ENCODE results near the gene SMIM17.
A peak's percentile ranks its signal among the peaks of the same experiment; 100 is the strongest.

SMIM17 gene

DNA sequence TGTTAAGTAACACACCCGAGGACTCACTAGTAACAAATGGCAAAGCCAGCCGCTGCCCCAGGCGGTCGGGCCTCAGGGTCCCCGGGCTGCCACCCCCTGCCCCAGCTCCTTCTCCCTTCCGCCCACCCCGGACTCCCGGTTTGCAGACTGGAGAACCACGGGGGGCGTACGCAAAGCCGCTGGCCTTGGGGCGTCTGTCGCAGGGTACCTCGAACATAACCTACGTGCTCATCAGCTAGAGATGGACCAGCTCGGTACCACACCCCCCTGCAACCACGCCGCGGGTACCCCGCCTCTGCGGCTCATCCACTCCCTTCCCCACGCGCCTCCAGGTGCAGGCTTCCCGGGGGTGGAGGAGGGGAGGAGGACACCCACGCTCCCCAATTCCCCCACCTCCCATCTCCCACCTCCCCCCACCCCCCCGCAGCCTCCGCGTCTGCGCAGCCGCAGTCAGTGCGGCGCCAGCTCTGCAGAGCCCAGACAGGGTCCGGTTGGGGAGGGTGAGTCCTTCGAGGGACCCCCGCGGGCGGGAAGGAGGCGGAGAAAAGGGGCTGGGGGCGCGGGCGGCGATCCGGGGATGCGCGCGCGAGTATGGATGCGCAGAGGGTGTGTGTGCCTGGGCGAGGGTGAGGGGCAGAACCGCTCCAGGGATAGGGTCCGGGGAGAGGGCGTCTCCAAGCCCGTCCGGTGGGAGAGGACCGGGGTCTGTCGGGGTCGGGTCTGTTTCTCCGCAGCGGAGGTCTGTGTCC, at the start of gene SMIM17:
SMIM17 (plus strand) TSS at position 449 of the 749 bp plus-strand sequence. CDS start 2,509 bp downstream, outside the sequence.
- DNase-seq: no peak

DNA sequence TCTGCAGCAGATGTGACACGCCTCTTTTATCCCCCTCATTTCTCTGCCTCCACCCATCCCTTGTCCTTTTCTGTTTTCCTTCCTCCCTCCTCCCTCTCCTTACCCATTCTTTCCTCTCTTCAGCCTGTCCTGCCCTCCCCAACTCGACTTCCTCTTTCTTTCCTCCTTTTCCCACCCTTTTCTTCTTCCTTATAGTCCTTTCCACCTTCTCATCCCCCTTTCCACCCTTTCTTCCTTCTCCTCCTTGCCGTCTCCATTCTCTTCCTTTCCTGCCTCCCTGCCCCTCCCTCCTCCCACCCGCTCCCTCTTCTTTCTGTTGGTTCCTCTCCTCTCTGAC, 48.5 kb upstream of the SMIM17 start:
- DNase-seq: no peak

DNA sequence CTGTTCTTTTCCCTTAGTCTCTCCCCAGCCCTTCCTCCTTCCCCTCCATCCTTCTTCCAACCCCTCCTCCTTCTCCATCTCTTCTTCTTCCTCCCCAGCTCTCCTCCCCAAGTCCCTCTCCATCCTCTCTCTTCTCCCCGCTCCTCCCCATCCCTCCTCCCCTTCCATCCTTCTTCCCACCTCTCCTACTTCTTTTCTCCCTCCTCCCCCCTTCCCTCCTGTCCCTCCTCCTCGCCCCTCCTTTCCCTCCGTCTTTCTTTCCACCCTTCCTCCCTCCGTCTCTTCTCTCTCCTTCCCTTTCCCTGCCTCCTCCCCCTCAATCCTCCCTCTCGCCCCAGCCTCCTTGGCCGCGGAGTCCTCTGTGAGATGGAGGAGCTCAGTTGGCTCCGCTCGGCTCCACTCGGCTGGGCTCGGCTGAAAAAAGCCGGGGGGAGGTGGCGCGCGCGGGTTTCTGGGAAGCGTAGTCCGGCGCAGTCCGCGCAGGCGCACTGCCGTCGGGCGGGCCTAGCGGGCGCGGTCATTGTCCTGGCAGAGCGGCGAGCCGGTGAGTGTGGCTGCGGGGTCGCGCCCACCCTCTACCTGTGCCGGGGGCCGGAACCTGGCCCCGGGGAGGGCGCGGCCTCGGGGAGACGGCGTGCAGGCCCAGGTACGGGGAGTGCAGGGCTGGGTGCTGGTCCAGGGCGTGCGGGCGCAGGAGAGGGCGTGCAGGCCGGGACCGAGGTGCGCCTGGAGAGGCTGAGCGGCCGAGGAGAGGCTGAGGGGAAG, 48.0 kb upstream of the SMIM17 start, which contains the start of gene ZNF71:
ZNF71 (plus strand) TSS at position 520 of the 765 bp plus-strand sequence. CDS start 6,257 bp downstream, outside the sequence.
- DNase-seq: peak; percentile 68

DNA sequence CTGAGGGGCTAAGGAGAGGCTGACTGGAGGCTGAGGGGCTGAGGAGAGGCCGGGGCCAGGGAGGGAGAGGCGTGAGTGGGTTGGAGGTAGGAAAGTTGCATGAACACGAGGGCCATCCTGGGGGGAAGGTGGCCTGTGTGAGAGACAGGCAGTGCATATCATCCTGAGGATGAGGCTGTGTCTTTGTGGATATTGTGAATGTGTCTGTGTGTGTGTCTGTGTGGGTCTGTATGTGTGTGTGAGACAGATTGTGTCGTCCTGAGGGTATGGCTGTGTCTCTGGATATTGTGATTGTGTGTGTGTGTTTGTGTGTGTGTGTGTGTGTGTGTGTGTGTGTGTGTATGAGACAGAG, 47.4 kb upstream of the SMIM17 start:
- DNase-seq: no peak

DNA sequence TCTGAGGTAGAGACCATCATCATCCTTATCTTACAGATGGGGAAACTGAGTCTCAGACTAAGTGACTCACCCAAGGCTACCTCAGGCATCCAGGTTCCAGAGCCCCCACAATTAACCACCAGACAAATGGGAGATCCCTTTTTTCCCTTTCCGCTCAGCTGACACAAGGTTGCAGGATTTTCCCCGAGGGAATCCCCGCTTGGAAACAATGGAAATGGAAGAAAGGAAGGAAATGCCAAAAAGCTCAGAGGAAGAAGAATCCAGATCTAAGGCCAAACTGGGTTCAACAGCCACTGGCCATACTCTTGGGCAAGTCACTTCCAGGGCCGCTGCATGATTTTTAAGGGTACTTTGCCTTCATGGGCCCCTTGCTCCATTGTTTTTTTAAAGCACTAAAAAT, 46.3 kb upstream of the SMIM17 start:
- DNase-seq: no peak

DNA sequence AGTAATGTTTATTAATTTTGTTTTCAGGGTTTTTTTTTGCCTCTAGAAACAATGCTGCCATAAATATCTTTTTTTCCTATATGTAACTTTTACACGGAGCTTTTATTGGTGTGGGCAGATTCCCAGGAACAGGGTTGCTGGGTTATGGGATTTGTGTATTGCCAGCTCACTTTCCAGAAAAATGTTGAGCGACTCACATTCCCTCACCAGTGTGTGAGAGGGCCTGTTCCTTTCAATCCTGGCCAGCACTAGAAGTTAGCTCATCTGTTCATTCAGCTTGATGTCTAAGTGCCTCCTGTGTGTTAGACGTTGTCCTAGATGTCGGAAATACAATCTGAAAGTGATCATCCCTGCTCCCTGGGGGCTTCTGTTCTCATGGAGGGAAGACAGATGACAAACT, 45.3 kb upstream of the SMIM17 start:
- no peak for DNase-seq

DNA sequence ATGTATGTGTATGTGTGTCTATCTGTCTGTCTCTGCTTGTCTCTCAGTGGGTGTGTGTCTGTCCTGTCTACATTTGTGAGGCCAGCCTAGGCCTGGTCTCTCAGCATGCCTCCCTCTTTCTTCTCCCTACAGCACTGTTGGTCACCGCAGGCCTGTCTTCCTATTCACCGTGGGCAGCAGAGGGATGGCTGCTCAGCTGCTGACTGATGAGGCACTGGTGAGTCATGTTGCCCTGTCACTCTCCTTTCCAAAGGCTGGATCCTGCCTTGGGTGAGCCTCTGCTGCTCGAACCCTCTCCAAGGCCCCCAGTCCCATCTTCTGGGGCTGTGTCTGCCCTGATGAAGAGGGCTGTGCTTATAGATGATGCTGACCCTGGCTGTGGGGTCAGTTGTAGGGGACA, 41.6 kb upstream of the SMIM17 start:
- no peak for DNase-seq

DNA sequence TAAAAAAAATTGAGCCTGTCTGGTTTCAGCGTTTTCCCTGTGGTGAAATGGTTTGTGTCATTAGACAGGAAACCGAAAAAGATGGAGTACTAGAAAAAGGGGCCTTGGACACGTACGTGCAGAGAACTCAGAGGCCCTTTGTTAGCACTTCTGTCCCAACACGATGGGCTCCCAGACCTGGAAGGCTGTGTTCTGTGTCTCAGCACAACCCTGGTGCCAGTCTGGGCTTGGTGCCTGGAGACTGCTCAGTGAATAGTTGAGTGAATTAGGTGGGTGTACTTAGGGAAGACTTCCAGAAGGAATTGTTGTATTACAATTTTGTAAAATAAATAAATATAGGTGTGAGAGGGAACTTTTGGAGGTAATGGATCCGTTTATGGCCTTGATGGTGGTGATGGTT, 39.1 kb upstream of the SMIM17 start:
- DNase-seq: no peak

DNA sequence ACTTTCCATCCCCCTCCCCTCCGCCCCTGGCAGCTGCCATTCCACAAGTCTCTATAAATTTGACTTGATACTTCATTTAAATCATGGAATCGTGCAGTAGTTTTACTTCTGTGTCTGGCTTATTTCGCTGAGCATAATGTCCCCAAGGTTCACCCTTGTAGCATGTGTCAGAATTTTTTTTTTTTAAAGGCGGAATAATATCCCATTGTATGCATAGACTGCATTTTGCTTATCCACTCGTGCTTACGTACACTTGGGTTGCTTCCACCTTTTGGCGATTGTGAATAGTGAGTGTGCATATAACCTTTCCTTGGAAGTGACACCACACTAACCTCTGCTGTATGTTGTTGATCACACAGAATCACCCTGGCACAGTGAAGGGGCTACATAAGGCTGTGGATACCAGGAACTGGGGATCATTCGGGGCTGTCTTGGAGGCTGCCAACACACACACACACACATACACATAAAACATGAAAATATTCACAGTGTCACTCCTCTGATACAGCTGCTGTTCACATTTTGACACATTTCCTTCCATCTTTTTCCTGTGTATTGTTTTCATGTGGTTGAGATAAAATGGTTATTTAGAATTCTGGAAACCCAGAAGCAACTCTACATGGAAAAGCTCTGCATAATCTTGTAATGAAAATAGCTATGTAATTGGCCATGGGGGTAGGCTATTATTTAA, 34.5 kb upstream of the SMIM17 start:
- no peak for DNase-seq

DNA sequence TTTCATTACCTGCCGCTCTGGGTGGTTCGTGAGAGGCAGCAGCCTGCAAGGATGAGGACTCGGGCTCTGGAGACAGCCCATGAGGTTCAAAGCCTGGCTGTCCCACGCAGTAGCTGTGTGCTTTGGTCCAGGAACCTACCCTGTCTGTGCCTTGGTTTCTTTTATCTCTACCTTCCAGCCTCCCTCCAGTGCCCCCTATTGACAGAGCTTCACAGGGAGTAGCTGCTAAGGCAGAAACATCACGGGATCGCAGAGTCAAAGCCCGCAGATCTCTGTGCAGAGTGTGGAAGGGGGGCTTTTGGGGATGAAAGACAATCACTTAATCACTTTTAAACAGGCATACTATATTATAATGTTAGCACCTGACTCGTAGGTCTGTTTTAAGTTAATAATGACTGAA, 31.7 kb upstream of the SMIM17 start:
- no peak for DNase-seq

DNA sequence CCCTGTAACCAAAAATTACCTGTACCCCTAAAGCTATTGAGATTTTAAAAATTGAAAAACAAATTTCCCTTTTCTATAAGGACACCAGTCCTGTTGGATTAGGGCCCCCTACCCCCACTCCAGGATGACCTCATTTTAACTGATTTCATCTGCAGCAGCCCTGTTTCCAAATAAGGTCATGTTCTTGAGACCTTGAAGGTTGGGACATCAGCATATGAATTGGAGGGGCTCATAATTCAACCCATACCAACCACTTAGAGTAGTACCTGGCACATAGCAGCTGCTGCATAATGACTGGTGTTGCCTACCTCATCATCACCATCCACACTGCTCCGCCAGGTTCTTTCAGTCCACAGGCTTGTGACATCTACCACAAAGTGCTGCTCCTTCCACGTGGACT, 30.2 kb upstream of the SMIM17 start:
- no peak for DNase-seq

DNA sequence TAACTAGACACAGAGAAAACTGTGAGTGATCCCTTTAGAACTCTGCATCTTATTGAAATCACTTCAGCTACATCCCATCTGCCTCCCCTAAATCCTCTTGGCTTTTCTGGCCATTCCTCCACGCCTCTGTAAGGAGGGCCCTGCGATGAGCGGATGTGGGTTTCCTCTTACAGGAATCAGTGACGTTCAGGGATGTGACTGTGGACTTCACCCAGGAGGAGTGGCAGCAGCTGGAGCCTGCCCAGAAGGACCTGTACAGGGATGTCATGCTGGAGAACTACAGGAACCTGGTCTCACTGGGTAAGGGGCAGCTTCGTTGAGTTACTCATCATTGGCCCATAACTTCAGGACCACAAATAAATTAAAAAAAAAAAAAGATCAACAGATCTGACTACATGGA, 29.3 kb upstream of the SMIM17 start:
- DNase-seq: no peak

DNA sequence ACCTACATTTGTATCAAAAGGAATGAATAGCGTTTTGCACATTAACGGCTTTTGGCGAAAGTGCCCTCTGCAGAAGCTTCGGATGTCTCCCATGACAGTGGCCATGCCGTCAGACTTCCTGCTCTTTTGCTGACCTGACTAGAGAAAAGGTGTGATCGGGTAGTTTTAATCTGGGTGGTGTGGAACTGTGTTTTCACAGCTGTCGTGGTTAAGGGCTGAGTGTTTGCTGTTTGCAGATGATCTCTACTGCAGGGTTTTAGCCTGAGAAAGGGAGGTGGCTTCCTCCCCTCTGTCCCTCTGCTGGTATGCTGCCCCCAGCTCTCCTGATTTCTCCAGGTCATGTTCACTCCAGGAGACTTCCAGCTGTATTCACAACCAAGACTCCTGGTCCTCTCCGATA, 25.4 kb upstream of the SMIM17 start:
- no peak for DNase-seq

DNA sequence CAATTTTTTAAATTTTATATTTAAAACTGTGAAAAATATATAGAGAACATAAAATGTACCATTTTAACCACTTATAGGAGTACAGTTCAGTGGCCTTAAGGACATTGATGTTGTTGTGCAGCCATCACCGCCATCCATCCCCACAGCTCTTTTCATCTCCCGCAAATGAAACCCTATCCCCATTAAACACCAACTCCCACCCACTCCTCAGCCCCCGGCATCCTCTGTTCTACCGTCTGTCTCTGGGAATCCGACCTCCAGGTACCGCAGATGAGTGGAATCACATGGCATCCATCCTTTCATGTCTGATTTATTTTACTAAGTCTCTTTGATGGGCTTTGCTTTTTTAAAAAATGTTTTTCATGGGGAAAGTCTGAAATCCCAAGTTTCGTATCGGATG, 23.8 kb upstream of the SMIM17 start:
- DNase-seq: no peak

DNA sequence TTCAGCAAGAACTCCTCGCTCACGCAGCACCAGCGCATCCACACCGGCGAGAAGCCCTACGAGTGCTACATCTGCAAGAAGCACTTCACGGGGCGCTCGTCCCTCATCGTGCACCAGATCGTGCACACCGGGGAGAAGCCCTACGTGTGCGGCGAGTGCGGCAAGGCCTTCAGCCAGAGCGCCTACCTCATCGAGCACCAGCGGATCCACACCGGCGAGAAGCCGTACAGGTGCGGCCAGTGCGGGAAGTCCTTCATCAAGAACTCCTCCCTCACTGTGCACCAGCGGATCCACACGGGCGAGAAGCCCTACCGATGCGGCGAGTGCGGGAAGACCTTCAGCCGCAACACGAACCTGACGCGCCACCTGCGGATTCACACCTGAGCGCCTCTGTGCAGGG, 20.6 kb upstream of the SMIM17 start:
- DNase-seq: no peak

DNA sequence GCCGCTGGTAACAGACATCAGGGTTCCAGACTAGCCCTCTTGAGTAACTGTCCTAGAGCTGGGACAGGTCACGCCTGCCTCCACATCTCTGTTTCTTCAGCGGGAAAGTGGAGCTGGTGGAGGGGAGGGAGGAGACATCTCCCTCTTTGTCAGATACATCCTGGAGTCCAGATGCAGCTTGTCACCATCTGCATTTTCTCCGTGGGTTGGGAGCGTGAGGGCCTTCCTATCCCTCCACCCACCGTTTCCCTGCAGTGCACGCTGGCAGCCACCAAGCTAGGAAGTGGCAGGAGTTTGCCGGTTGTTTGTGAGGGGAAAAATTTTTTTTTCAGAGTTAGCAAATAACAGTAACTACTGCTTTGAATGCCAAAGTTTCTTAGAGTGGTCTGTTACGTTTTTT, 20.0 kb upstream of the SMIM17 start:
- no peak for DNase-seq

DNA sequence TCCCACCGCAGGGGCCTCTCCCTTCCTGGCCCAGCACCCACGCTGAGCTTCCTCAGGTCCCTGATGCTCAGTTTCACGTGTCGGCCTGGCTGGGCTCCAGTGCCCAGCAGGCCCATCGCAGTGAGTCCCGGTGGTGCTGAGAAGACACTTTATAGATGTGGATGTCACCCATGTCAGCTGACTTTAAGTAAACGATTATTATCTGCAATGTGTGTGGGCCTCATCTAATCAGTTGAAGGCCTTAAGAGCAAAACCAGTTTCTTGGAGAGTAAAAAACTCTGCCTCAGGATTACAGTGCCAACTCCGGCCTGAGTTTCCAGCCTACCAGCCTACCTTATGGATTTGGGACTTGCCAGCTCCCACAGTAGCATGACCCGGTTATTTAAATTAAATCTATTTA, 17.3 kb upstream of the SMIM17 start:
- no peak for DNase-seq

DNA sequence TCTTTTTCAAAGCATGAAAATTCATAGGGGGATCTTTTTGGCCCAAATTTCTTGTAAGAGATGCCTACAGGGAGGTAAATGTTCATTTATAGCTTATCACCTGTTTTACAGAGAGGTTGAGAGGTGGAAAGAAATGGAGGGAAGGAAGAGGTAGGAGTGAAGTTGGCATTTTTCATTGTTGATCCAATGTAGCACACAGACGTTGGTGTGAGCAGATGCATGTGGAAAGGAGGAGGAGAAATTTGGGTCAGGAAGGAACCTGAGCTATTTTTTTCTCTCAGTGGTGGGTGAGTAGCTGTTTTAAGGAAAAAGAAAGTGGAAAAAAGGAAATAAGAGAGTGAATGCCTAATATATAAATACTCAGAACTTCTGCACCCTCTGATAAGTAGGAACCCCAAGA, 9.9 kb upstream of the SMIM17 start:
- DNase-seq: no peak

DNA sequence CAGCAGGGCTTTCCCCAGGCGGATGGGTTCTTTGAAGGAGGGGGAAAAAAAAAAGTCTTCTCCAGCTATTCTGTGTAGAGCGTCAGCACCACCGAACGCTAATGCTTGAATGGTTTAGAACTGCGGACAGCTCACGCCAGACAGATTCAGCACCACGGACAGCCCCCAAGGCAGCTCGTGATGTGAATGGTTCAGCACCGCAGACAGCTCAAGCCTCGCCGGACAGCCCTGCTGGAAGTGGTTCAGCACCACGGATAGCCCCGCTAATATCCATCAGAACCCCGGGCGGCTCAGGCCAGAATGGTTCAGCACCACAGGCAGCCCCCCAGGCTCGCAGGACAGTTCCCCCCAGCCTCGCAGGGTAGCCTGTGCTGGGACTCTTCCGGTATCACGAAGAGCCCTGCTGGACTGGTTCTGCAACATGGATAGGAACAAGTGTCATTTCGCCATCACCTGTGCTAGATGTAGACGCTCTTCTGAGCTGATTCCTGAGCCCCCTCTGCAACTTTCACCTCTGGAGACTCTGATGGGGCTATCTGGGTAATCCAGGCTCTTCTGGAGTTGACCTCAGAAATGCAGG, 4.9 kb upstream of the SMIM17 start:
- DNase-seq: peak; percentile 73

DNA sequence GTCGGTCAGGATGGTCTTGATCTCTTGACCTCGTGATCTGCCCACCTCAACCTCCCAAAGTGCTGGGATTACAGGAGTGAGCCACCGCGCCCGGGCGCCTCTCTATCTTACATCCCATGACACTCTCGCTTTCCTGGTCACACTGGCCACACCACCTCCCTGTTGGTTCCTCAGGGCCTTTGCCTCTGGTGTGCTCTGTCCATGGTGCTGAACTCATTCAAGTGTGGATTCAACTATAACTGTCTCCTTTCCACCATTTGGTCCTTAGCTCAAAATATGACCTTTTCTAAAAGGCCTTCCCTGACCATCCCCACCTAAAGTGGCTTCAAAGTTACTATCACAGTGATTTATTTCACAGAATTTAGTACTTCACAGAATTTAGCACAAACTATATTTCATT, 3.7 kb upstream of the SMIM17 start:
- DNase-seq: no peak

DNA sequence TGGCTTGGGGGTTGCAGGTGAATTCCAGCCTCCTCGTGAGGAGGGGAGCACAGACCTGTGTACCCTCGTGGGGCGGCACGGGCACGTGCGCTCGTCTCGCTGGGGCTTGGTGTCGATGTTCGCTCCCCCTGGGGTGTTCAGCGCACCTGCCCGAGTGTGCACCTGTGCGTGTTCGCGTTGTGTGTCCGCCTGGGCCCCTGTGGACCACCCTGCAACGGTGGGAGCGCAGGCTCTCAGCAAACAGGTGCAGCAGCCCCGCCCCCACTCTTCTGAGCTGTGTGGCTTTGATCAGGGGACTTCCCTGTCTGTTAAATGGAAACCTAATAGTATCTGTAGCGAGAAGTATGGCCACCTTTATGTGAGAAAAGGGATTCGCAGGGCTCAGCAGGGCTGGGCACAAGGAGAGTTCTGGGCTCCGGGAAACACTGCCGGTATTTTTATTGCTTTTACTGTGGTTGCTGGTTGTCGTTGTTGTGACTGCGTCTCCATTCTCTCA, 549 bp downstream of the SMIM17 start:
- DNase-seq: no peak

DNA sequence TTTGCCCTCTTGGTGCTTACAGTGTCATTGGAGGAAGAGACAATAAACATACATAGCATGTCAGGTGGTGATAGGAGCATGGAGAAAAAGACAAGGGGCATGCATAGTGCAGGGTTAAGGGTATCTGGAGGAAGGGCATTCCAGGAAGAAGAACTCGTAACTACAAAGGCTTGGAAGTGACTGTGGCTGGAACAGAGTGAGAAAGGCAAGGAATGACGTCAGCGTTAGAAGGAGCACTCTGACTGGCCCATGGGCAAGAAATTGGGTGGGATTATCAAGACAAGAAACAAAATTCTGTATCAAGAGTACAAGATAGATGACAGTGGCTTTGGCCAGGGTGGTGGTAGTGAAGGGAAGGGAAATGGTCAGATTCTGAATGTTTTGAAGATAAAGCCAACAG, 11.2 kb downstream of the SMIM17 start:
- no peak for DNase-seq

DNA sequence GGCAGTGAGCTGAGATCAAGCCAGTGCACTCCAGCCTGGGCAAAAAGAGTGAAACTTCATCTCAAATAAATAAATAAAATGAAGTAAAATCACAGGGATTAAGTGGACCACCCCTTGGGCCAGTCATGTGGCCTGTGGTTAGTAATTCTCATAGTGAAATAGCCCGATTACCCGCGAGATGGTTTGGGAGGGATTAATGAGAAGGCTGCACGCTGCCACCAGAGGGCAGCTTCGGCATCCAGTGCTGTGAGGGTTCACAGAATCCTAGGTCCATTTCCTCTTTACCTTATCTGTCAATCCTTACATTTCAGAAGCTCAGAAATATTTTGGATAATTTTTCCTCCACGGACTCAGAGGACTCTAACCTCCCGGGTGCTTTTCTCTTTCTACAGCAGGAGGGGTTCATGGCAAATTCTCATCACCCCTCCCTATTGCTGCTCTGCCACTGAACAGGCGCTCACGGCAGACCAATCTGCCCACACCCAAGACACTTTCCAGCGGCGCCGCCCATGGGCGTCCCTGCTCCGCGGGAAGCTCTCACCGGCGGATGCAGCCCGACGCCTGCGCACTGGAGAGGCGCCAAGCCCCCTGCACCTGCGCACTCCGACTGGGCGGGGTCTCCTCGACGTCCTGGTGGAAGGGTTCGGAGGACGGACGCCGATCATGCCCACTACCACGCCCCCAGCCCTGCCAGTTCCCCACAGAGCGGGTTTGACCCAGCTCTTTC, 17.6 kb downstream of the SMIM17 start:
- DNase-seq: no peak
